ENCODE results near the gene PRKAB2.

DNA sequence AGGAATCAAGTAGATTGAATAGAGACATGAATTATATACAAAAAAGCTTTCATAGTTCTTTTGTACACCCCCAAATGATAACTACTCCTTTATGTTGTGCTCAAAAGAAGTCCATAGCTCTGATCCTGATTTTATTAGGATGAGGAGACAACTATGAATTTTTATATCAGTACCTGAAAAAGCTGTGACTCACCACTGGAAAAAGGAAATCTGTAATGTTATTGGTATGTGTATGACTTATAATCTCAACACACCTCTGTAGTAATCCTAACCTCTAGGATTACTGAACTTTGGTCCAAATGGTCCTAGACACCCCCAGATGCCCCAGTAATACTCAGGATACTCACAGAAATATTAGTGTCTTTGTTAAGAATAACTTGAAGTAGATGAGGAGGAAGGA lies 10.2 kb downstream of the PRKAB2 start:
- TF ChIP-seq, protein P1, sequence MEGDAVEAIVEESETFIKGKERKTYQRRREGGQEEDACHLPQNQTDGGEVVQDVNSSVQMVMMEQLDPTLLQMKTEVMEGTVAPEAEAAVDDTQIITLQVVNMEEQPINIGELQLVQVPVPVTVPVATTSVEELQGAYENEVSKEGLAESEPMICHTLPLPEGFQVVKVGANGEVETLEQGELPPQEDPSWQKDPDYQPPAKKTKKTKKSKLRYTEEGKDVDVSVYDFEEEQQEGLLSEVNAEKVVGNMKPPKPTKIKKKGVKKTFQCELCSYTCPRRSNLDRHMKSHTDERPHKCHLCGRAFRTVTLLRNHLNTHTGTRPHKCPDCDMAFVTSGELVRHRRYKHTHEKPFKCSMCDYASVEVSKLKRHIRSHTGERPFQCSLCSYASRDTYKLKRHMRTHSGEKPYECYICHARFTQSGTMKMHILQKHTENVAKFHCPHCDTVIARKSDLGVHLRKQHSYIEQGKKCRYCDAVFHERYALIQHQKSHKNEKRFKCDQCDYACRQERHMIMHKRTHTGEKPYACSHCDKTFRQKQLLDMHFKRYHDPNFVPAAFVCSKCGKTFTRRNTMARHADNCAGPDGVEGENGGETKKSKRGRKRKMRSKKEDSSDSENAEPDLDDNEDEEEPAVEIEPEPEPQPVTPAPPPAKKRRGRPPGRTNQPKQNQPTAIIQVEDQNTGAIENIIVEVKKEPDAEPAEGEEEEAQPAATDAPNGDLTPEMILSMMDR (conservative IDR thresholded peaks at IDR 0.05; ENCODE audit: low read length) = no peak
- no peak for TF ChIP-seq EZH2phosphoT487 (IDR thresholded peaks at IDR 0.05; ENCODE audit: borderline replicate concordance)
